Measurements from ENCODE around the gene PRKCB.

The PRKCB gene

DNA sequence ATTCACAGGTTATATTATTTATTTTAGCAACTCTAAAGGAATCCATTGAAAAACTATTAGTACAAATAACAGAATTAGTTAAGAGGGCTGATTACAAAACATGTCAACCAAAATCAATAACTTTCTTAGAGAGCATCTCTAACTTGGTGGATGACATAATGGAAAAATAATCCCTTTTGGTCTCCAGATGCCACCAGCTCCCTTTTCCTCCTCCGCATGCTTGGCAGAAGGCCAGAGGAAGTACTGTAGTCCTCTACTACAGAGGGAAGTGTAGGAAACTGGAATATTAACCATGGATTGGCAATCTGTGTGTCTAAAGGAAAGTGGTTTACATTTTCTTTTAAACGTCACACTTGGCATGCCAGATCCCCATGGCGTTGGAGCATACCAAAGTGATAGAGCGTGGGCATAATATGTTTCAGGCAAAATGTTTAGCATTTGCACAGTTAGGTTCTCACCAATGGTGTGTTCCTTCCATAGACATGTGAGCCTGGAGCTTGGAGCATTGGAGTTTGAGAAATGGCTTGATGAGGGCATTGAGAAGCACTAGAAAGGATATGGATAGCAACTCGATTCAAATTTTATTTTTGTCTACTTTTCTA lies 106.3 kb downstream of the PRKCB start:
- DNase-seq (ENCODE audit: low read depth), result no peak
- no peak for TF ChIP-seq POLR2A (IDR thresholded peaks at IDR 0.05; ENCODE audit: extremely low read depth, insufficient read length)
- no peak for TF ChIP-seq MYC (IDR thresholded peaks at IDR 0.05; ENCODE audit: low read depth, low read length)
- TF ChIP-seq, protein P1, sequence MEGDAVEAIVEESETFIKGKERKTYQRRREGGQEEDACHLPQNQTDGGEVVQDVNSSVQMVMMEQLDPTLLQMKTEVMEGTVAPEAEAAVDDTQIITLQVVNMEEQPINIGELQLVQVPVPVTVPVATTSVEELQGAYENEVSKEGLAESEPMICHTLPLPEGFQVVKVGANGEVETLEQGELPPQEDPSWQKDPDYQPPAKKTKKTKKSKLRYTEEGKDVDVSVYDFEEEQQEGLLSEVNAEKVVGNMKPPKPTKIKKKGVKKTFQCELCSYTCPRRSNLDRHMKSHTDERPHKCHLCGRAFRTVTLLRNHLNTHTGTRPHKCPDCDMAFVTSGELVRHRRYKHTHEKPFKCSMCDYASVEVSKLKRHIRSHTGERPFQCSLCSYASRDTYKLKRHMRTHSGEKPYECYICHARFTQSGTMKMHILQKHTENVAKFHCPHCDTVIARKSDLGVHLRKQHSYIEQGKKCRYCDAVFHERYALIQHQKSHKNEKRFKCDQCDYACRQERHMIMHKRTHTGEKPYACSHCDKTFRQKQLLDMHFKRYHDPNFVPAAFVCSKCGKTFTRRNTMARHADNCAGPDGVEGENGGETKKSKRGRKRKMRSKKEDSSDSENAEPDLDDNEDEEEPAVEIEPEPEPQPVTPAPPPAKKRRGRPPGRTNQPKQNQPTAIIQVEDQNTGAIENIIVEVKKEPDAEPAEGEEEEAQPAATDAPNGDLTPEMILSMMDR (IDR thresholded peaks at IDR 0.05; ENCODE audit: low read depth, low read length), result no peak
- TF ChIP-seq, protein P2, sequence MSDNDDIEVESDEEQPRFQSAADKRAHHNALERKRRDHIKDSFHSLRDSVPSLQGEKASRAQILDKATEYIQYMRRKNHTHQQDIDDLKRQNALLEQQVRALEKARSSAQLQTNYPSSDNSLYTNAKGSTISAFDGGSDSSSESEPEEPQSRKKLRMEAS (IDR thresholded peaks at IDR 0.05; ENCODE audit: low read depth, low read length), result no peak
- no peak overlapping the region for H3K4me3 ChIP-seq (ENCODE audit: low read depth, low read length)

DNA sequence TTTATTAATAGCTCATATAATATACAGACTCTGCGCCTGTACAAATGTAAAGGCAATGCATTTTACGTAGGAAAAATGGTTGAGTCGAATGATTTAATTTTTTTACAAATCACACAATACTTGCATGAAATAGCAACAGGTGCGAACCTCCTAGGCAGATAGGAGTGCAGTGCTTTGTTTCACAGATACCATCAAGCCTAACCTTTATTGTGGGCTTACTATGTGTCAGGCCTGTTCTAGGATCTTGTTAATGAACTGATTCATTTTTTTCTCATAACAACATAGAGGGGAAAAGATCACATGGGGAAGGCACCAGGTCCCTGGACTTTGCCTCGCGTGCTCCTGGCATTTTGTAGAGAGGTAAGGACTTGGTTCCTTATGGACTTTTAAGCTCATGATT lies 107.8 kb downstream of the PRKCB start:
- no peak for DNase-seq (ENCODE audit: low read depth)
- H3K4me3 ChIP-seq (ENCODE audit: low read depth, low read length), result no peak overlapping the region
- TF ChIP-seq POLR2A (IDR thresholded peaks at IDR 0.05; ENCODE audit: extremely low read depth, insufficient read length) (no peak), MYC (IDR thresholded peaks at IDR 0.05; ENCODE audit: low read depth, low read length) (no peak)
- TF ChIP-seq, protein P2 (IDR thresholded peaks at IDR 0.05; ENCODE audit: low read depth, low read length), result no peak

DNA sequence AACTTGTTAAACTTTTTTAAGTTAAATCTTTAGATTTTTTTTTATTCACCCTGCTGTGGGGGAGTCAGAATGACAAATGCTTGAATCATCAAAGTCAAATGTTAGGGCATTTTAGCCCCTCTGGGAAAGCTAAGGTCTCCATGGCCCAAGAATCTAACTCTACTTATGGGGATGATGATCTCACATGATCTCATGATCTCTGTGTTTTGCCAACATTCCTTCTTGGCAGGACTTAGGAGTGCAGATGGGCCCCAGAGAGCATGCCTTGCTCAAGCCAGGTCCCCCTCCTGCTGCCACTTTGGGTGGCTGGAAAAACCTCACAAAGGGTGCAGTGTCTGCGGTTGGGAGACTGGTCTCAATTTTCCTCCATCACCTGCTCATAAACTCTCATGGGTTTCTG lies 108.6 kb downstream of the PRKCB start:
- TF ChIP-seq, protein P2 (IDR thresholded peaks at IDR 0.05; ENCODE audit: low read depth, low read length), result no peak
- TF ChIP-seq, protein P1 (IDR thresholded peaks at IDR 0.05; ENCODE audit: low read depth, low read length), result no peak
- no peak for TF ChIP-seq POLR2A (IDR thresholded peaks at IDR 0.05; ENCODE audit: extremely low read depth, insufficient read length)
- TF ChIP-seq MYC (IDR thresholded peaks at IDR 0.05; ENCODE audit: low read depth, low read length), result no peak
- DNase-seq (ENCODE audit: low read depth), result no peak
- no peak overlapping the region for H3K4me3 ChIP-seq (ENCODE audit: low read depth, low read length)

DNA sequence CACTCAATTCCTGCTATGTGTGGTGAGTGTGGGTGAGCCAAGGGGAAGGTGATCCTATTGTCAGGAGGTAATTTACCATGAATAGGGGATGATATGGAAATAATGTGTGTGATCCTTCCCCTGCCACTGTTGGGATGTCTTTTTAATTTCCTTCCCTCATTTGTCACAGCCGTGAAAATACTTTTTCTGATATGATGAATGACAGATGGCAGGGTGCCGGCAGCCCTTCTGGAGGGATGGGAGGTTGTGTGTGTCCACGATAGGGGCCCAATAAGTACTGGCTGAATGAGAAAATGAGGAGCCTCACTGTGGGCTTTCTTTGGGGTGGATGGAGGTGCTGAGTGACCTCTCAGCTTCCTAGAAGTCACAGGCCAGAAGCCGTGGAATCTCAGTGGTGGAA lies 109.5 kb downstream of the PRKCB start:
- no peak overlapping the region for H3K4me3 ChIP-seq (ENCODE audit: low read depth, low read length)
- DNase-seq (ENCODE audit: low read depth), result no peak
- TF ChIP-seq, protein P1 (IDR thresholded peaks at IDR 0.05; ENCODE audit: low read depth, low read length), result no peak
- TF ChIP-seq POLR2A (IDR thresholded peaks at IDR 0.05; ENCODE audit: extremely low read depth, insufficient read length) (no peak), MYC (IDR thresholded peaks at IDR 0.05; ENCODE audit: low read depth, low read length) (no peak)
- TF ChIP-seq, protein P2 (IDR thresholded peaks at IDR 0.05; ENCODE audit: low read depth, low read length), result no peak

DNA sequence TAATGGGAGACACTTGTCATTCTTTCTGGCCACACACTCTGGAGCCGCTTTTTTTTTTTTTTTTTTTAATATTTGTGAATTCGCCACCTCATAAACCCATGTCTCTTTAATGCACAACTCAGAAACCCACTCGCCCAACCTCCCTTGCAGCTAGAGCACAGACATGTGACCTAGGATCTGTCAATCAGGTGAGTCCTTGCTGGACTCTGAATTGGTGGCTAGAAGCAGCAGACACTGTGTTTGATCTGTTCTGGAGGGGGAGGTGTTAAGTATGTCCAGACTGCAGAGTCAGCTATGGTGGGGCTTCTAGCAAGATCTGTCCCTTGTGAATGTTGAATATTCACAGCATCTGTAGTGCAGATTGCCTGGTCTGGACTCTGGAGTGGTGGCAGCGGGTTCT lies 112.1 kb downstream of the PRKCB start:
- TF ChIP-seq POLR2A (IDR thresholded peaks at IDR 0.05; ENCODE audit: extremely low read depth, insufficient read length) (no peak), MYC (IDR thresholded peaks at IDR 0.05; ENCODE audit: low read depth, low read length) (no peak)
- TF ChIP-seq, protein P2 (IDR thresholded peaks at IDR 0.05; ENCODE audit: low read depth, low read length), result no peak
- TF ChIP-seq, protein P1 (IDR thresholded peaks at IDR 0.05; ENCODE audit: low read depth, low read length), result no peak
- H3K4me3 ChIP-seq (ENCODE audit: low read depth, low read length), result no peak overlapping the region
- no peak for DNase-seq (ENCODE audit: low read depth)

DNA sequence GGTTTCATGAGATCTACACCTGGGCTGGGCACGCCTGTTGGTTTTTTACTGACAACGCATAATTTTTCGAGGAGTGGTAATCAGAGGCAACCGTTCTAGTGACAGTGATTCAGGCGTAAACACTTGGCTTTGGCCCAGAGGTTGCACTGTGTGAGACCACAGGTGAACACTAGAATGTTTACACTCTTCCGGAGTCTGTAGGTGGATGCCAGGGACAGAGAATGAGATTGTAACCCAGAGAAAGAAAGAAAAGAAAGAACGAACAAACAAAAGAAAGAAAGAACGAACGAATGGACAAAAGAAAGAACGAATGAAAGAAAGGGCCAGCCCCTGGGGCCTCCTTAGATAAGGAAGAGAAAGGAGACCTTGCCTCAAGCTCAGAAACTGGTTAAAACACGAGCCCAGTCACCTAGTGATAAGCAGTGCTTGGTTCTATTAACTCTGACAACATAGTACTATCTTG lies 113.2 kb downstream of the PRKCB start:
- H3K4me3 ChIP-seq (ENCODE audit: low read depth, low read length), result no peak overlapping the region
- DNase-seq (ENCODE audit: low read depth), result no peak
- TF ChIP-seq, protein P2 (IDR thresholded peaks at IDR 0.05; ENCODE audit: low read depth, low read length), result no peak
- TF ChIP-seq, protein P1 (IDR thresholded peaks at IDR 0.05; ENCODE audit: low read depth, low read length), result no peak
- no peak for TF ChIP-seq POLR2A (IDR thresholded peaks at IDR 0.05; ENCODE audit: extremely low read depth, insufficient read length)
- TF ChIP-seq MYC (IDR thresholded peaks at IDR 0.05; ENCODE audit: low read depth, low read length), result no peak

Data from NB4 (cell line).